Fibroblast of skin of right biceps (primary cell): ENCODE measurements around the gene KCNJ18.
"Not testable (repeated sequence)": the region's sequence is repeated elsewhere in the genome, so short reads cannot be mapped to it uniquely, and the experiment has no call there.

Experiments
- DNase-seq: peaks from one replicate; pipeline ENCODE4 v3.0.0-alpha.2; 2013

KCNJ18 gene

DNA sequence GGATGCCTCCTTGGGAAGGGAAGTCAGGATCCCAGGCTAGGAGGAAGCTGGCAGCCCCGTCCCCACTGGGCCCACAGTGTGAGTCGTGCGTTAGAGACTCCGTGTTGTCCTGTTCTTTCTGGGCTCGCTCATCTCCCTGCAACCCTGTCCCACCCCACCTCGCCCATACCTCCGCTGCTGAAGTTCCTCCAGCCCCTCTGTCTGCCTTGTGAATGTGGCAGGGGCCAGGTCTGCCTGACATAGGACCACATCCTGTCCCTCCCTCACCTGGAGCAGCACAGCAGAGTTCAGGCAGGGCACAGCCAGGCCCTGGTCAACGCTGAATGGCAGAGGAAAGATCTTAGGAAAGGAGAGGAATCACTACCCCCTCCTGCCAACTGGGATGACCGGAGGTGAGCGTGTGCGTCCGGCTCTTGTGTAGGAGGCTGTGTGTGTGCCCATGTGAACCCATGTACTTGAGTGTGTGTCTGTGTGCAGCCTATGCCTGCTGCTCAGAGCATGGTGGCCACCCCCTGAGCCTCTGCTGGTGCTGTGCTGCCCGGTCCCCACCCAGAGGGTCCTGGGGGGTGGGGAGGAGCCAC is 12.8 kb downstream of the KCNJ18 start:
- DNase-seq, result no peak

DNA sequence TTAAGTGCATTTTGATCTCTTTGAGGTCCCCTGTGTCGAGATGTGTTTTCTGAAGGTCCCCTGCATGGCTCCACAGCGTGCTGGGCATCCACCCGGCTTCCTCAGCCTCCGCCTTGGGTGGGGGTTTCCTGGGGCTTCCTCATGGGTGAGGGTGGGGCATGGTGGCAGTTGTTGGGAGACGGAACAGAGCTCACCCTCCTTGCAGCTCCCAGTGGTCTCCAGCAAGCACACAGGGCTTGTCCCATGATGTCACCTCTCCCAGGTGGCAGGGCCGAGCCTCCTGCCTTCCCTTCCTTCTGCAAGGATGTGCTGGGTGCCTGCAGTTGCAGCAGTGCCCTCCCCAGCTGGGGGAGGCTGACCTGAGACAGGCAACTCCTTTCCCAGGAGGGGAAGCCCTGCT is 13.4 kb downstream of the KCNJ18 start:
- DNase-seq, result not testable (repeated sequence)

DNA sequence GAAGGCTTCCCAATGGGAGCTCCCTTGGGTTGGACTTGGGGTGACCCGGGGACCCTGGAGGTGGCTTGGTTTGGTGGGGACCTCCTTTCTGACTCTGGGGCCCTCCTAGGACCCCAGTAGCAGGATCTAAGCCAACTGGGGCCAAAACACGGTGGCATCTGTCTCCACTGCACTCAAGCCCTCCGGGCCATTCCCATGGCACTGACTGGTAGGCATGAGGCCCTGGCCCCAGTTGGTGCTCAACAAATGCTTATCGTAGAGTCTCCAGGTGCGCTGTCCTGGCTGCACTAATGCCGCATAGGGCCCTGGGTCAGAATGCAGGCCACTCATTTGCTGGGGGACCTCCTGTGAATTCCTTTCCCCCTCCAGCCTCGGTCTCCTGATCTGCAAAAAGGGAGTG is 14.2 kb downstream of the KCNJ18 start:
- DNase-seq, result not testable (repeated sequence)

DNA sequence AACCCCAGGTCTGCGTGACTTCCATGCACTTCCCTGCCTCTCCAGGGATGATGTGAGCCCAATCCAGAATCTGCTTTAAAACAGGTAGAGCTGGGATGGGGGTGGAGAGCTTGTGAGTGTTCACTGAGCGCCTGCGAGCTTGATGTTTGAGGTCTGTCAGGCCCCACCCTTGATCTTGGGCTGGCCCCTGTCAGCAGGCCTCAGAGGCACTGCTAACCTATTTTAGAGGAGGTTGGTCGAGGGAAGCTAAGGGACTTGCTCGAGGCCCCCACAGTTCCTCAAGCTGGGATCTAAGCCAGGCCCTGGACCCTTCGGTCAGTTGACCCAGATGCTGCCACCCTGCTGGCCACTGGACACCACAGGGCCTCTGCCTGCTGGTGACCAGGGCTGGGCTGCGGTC is 14.8 kb downstream of the KCNJ18 start:
- DNase-seq, result not testable (repeated sequence)

DNA sequence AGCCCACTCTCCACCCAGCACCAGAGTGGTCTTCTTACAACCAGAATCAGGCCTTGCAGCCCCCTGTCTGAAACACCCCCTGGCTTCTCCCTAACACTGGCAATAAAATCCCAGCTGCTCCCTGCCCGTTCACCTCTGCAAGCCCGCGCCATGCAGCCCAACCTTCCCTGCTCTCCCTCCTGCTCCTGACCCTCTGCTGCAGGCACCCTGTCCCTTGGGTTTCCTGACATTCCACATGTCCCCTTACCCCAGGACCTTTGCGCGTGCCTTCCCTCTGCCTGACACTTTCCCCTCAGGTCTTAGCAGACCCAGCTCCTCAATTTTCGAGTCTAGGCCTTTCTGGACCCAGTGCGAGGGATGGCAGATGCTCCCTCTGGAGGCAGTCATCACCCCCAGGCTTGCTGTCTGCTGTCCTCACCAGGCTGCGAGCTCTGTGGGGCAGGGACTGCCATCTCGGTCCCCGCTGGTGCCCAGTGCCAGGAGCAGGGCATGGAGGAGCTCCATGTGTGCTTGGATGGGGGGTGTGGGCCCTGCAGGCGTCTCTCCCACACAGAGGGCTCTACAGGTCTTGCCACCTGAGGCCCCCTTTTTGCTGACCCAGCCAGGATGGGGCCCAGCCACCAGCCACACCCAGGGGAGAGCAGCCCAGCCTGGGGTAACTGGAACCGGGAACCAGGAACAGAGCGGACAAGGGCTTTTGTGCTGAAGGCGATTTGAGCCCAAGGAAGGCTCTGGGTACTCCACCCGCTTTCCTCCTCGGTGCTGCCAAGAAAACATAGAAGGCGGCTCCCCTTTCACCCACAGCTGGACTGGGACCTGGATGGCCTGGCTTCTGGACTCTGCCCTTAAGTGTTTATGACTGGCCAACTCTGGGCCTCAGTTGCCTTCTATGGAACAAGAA is 15.6 kb downstream of the KCNJ18 start:
- DNase-seq, result not testable (repeated sequence)

DNA sequence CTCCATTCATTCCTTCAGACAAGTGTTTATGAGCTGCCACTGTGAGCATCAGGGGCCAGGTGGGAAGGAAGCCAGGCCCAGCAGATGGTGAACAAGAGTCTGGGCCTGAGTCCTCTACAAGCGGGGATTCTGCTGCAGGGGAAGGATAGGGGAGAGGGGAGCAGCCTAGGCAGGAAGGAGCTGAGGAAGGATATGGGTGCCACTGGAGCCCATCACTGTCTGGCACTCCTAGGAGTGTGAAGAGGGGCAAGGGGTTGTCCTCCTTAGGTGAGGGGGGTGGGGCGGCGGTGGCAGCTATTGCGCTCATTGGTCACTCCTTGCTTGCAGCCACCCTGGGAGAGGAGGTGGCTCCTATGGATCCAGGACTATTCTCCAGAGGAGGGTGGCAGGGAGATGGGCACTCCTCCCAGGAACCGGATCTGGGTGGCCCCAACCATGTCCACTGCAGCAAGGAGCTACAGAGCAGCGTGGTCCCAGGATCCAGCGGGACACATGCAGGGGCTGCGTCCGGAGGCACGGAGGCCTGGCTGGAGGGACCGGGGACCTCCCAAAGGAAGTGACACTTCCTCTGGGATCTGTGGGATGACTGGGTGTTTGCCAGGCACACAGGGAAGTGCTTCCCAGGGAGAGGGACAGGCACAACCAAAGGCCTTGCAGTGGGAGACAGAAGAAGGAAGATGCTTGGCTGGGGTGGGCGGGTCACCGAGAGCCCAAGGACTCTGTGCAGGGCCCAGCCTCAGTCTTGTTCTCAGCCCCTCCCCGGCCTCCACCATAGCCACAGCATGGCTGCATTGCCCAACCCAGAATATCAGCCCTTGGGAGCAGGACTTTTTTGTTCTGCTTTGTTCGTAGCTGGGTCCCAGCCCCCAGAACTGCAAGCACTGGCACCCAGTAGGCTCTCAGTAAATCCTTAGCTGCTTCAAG is 16.6 kb downstream of the KCNJ18 start:
- not testable (repeated sequence) for DNase-seq

DNA sequence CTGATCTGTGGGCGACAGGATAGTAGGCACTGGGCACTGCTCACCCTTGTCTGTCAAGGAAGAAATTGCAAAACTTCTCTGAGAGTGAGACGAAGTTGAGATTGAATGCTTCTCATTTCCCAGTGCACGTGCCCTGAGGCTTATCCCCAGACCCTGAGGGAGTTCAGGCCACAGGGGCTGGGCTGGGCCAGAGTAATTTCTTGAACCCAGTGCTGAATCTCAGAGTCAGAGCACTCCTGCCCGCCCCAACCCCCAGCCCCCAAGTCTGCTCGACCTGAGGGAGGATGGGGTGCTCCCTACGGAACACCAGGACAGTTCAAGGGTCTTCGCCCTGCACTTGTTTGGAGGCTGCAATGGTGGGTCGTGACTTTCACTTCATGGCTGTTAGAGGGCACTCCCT is 17.7 kb downstream of the KCNJ18 start:
- not testable (repeated sequence) for DNase-seq

DNA sequence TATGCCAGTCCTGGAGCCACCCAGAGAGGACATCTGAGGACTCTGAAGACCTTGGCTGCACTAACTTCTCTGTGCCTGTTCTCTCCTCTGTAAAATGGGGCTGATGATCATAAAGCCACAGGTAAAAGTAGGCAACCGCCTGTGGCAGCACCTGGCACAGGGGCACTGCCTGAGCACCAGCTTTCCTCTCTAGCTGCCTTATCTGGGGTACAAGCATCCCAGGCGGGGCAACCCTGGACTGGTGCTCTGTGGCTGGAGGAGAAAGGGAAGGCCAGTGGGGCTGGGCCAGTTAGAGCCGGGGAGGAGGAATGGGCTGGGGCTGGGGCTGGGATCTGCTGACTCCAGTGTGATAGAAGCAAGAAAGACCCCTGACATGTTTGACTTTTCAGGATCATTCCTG is 18.2 kb downstream of the KCNJ18 start:
- not testable (repeated sequence) for DNase-seq

DNA sequence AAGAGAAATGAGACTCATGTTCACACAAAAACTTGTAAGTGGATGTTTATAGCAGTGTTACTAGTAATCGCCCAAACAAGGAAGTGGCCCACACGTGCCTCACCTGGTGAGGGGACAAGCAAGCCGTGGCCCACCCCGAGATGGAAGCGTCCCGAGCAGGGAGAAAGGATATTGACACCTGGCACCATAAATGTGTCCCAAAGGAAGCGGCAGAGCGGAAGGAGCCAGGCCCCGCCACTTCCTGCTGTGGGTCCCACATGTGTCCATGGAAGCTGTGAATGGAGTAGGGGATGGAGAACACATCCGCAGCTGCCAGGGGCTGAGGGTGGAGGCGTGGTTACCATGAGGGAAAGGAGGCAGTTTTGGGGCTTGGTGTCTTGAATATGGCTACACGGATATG is 18.9 kb downstream of the KCNJ18 start:
- no peak for DNase-seq

DNA sequence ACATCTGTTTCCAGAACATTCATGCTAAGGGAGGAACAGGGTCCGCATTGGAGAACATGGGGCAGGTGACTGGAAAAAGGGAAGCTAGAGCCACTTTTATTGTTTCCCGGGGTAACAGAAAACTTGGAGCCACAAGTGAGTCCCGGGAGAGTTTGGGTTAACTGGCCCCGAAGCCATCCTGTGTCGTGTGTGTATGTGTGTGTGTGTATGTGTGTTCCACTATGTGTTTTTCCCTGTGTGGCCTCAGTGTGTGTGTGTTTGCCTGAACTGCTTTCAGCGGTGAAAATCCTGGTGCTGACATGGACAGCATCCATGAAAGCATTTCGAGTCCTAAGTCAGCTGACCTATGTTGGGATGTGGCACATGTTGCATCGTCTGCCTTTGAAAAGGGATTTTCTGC is 20.7 kb downstream of the KCNJ18 start:
- not testable (repeated sequence) for DNase-seq

DNA sequence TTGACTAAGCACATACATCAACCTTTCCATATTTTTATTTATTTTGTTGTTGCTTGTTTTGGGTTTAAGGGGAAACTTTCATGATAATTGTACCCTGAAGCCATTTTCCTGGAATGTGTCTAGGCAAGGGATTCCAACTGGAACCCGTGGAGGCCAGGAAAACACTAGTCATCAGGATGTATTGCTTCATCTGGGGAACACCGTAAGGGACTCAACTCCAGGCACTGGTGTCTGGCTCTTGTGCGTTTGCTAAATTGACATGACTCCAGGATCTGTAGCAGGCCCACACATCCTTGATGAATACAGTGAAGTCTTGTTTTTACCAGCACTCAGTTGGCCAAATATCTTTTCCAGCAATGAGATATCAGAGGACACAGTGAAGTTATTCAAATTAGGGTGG is 21.3 kb downstream of the KCNJ18 start:
- DNase-seq, result not testable (repeated sequence)

DNA sequence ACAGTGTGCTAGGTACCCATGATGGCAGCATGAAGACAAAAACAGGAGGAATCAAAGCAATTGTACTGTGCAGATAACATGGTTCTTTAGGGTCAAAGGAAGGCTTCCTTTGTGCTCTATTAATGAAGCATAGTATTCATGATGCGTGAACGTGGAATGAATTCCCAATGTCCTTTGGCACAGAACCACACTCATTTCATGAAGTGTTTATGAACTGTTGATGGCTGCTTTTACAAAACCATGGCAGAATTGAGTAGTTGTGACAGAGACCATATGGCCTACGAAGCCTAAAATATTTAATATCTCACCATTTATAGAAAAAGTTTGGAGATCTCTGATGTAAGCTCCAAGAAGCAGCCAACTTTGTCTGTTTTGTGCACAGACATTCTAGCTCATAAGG is 22.4 kb downstream of the KCNJ18 start:
- peak; percentile 2 for DNase-seq

DNA sequence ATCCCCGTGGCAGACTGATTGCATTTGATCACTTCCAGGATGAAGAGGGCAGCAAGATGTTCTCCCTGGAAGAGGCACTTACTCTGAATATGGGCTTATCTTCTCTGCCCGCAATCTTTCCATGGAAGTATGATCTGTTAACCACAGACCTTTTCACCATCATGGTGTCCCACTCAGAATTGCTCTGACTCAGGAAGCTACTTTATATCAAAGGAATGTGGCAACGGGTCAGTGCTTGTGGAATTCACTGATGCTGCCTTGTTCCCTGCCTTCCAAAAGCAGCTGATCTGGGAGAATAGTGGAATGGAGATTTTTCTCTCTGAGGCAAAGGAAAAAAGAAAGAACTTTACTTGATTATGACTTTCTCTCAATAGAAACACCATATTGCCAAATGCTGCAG is 23.6 kb downstream of the KCNJ18 start:
- DNase-seq, result not testable (repeated sequence)

DNA sequence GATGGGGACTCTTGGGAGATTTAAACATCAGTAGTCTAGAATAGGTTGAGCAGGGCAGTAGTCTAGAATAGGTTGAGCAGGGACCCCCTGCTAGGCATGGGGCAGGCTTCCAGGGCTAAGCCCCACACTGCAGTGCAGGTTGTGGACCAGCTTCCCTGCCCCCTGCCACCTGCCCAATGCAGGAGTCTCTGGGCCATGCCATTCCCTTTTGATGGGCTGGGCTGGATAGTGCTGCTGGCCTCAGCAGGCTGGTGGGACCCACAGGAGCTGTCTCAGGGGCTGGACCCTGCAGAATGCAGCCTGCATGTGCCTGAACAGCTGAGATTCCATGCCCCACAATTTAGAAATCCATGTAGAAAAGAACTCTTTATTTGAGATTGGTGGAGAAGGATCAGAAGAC is 26.6 kb downstream of the KCNJ18 start:
- DNase-seq, result not testable (repeated sequence)

DNA sequence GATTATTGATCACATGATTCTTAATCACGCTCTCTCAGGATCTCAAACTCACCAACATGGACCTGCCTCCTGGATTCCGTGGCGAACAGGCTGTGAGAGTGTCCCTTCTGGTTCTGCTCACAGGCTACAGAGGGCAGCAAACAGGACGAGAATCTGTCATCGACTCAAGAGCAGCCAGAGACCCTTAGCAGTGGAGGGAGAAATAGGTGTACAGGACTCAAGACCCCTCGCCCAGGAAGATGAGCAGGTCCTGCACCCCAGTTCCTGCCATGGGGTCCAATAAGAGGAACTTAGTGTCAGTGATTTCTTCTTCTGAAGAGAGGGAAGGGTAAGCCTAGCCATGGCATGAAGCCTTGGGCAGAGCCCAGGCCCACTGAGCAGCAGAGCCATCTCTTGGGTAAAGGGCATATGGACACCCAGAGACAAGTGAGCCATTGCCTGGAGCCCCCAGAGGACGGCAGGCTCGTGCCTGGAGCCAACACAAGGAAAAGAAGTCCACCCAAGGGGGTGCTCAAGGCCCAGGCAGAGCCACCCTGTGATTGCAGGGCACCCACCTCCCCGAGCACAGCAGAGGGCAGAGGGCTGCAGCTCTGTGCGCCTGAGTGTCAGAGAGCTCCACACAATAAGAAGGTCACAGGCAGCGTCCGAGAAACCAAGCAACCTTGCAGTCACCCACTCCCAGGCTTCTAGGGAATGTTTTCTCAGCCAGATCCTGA is 27.3 kb downstream of the KCNJ18 start:
- DNase-seq, result not testable (repeated sequence)

DNA sequence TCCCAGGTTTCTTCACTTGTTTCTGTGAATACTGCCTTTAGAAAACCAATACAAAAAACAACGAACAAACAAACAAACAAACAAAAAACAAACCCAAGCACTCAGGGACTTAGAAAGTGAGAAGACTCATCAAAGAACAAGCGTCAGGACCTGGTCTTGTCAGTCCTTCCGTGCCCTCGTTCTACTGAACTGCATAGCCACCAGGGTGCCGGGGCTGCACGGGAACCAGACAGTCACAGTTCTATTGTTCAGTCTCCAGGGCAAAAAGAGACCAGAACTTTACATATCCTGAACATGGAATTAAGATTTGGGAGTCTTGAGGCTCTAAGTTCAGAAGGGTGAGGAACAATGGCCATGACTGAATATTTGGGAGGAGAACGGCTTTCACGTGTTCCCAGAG is 28.2 kb downstream of the KCNJ18 start:
- not testable (repeated sequence) for DNase-seq

DNA sequence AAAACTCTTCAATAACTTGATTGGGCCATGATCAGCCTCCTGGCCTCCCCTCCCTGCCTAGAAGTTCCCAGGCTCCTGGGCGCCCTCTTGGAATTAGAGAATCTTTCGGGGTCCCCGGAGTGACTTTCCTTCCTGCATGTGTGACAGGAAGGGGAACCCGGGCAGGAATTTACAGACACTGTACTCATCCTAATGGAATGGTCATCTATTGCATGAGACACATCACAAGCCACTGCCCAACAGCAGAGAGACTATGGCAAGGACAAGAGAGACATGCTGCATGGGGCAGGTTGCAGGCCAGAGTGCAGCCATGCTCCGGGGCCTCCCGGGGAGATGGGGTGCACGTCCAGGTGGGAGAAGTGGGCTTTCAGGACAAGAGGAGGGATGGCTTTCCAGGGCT is 29.9 kb downstream of the KCNJ18 start:
- not testable (repeated sequence) for DNase-seq

DNA sequence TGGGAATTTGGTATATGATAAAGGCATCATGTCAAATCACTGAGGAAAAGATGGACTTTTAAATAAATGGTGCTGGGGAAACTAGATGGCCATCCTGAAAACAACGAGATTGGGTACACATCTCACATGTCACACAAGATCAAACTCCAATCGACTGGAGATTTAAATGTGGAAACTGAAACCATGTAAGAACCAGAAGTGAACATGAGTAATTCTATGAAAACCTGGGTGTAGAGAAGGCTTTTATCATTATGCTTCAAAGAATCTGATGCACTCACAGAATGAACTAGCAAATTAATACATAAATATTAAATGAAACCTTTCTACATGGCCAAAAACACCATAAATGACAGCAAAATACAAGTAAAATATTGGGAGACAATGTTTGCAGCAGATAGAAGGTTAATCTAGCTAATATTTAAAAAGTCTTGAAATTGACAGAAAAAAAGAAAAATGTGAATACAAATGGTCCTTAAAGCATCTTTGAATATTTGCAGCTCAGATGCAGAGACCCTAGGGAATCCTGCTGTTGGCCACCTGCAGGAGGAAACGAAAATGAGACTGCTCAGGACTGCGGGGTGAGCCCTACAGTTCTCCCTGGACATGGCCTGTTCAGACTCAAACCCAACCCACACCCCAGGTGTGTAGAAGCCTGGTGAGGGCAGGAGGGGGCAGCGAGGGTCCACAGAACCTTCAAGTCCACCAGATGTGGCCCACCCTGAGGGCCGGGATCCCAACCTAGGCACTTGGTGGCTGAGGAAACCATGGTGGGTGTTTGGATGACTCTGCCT is 32.1 kb downstream of the KCNJ18 start:
- not testable (repeated sequence) for DNase-seq

DNA sequence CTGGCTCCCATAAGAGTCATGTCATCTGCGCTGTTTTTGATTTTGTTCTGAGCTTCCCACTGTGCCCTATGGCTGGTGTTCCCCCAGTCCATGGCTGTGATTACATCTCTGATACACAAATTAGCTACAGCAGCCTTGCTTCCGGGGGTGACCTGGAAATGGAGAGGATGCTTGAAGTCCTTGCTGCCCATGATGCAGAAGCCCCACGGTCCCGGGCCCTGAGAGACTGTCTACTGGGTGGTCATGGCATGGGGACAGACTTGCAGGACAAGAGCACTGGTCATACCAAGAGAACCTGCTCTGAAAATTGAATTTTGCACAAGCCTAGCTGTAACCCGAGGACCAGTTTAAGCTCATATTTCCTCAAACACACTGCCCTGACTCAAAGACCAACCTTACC is 38.8 kb downstream of the KCNJ18 start:
- DNase-seq, result not testable (repeated sequence)

DNA sequence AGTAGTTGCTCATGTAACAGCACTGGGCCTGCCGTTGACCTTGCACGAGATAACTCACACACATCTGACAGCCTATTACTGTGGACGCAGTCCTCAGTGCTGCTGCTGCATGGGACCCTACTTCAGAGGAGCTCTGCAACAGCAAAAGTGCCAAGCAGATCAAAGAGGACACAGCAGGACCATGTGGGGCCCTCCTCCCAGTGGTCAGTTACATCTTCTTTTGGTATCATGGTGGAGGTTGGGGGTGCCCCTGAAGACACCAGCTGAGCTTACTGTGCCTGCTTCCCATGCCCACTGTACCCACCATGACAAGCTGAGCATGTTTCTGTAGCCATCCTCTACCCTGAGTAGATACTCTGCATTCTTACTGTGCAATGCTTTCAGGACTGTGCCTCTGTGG is 41.6 kb downstream of the KCNJ18 start:
- DNase-seq, result not testable (repeated sequence)

DNA sequence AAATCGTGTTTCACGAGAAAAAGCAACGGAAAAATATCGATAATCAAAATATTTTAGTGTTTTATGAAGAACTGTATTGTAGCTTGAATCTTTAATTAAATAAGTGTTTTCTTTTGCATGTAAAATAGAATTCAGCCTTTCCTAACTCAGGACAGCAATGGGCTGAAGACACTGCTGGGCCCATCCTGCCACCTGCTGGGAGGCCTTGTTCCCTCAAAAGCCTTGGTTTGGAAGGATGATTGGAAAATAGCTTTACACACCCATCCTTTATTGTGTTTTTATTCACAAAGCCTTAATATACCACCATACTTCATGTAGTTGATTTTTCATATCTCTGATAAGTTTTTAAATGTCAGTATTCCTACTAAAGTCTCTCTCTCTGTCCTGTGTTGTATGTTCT is 43.5 kb downstream of the KCNJ18 start:
- not testable (repeated sequence) for DNase-seq
